HG03066 (cell line): ENCODE data around the gene ITGB2.

Experiments
- ATAC-seq: cut with Tn5 transposase; IDR thresholded peaks from one replicate; pipeline ENCODE4 v1.9.1; 2021; ENCODE audit warnings: low read depth; ENCODE audit not compliant: unreplicated experiment

Gene ITGB2

DNA sequence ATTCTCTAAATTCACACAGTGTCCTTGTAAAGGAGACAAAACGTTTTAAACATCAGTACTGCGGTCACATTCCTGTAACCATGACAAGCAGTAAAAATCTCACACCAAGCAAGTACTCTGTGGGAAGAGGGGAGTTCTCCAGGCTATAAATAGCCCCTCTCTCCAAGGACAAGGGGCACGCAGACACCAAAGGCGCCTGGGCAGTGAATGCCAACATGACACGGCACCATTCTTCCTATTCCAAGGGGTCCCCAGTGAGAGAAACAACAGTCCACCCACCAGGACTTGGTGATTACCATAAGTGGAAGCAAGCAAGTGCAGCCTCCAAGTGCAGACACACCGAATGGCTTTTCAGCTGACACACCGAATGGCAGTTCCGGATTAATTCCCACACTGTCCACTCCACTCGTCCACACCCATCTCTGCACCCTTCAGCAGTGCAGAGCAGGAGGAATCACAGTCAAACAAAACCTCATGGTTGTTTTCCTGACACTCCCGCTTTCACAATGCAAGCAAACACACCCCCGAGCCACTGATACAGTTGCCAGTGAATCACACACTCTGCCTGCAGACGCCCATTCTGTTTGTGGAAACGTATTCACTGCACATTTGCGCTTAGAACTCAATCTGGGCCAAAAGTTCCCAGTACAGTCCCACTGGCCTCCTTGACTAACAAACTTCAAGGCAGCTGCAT is 49.0 kb downstream of the ITGB2 start:
- ATAC-seq: no peak

GRCh38 chr21:44870748-44871495 is 49.8 kb downstream of the ITGB2 start:
- ATAC-seq: no peak

DNA sequence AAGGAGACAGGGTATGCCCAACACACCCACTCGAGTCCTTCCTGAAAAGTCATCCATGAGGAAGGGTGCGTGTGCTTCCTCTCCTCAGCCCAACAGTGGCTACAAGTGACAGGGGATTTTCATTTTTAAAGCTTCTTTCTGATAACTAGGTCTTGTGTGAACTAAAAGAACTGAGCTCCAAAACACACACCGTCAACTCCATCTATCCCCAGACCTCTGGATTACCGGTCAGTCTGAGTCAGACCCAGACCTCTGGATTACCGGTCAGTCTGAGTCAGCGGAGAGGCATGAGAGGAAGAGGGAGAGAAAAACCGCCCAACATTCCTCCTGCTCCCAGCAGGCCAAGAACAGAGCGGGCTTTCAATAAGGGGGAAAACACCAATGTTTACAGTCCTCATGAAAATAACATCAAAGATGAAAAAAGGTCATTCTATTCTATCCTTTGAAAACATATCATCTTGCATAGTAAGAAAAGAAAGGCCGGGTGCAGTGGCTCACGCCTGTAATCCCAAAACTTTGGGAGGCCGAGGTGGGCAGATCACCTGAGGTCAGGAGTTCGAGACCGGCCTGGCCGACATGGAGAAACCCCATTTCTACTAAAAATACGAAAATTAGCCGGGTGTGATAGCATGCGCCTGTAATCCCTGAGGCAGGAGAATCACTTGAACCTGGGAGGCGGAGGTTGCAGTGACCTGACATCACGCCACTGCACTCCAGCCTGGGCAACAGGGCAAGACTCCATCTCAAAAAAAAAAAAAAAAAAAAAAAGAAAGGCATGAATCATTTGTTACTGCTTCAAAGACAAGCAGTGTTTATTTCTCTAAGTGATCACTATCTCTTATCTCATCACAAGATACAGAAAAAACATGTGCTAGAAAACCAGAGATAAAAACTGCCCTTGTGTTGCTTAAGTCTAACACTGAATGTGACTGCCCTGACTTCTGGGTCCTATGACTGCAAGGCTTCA is 50.6 kb downstream of the ITGB2 start:
- no peak for ATAC-seq

GRCh38 chr21:44868707-44869106 is 52.0 kb downstream of the ITGB2 start:
- ATAC-seq: no peak

- no peak for ATAC-seq
Observed at GRCh38 chr21:44867999-44868700, 52.5 kb downstream of the ITGB2 start.

DNA sequence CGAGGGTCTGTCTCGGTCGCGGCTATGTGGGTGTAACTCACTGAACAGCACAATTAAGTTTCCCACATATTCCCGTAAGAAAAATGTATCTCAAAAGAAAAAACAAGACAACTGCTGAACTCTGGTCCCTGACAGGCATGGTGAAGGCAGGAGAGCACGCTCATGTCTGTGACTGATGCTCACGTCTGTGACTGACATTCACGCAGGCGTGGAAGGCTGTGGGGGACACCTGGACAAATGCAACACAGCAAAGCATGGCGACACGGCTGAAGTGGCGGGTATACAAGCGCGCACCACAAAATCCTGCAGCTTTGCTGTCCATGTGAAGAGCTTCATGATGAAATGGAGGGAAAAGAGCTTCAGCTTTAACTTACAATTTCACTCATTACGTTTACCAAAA is 53.2 kb downstream of the ITGB2 start:
- ATAC-seq: no peak

- no peak for ATAC-seq
Observed at GRCh38 chr21:44866780-44867179, 53.9 kb downstream of the ITGB2 start.

DNA sequence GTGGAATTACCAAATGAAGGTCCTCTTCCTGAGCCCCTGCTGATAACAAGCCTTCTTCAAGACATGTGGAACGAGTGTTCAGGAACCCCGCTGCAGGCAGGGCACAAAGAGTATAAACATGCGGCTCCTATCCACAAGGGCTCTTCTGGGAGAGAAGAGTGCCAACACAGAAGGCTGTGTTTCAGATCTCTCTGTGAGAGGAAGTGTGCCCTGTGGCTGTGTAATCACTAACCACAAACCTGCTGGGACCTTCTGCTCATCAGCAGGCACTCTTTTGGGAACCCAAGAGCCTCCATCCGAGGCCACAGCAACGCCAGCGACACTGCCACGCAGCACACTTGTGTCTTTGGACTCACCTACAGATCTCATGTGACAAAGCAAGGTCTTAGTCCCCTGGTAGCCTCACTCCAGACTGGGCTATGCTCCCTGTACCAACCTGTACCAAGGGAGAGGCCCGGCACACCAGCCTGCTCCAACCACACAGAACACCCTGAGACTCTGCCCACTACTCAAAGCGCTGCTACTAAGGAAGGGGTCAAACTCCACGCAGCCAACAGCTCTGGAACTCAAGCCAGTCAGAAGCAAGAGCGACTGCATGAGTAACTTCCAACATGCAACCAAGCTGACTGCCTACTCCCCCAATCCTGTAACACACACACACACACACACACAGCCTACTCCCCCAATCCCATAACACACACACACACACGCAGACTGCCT is 55.0 kb downstream of the ITGB2 start:
- no peak for ATAC-seq

DNA sequence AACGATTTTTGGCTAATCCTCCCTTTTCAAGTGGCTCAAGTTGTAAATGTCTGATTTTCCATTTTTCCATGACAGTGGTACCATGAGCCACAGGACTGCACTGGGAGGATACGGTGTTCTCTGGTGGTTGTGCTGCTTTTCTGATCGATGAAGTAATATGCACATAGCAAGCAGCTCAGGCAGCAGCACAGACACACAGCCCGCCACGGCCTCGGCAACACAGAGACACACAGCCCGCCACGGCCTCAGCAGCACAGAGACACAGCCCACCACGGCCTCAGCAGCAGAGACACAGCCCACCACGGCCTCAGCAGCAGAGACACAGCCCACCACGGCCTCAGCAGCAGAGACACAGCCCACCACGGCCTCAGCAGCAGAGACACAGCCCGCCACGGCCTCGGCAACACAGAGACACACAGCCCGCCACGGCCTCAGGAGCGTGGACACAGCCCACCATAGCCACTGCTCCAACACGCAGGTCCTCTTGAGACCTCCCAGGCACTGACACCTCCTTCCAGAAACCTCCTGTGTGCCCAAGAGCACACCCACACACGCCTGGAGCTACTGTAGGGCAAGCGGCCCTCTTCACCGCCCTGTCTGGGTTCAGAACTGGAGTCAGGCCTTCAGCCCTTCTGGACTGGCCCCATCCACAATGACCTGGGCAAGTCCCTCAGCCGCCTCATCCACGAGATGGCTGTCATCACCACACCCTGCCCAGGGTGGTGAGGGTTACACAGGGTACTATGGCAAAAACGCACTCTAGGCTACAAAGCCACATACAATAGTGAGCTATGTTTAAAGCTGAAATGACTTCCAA is 57.6 kb downstream of the ITGB2 start:
- no peak for ATAC-seq

GRCh38 chr21:44858791-44859190 is 61.9 kb downstream of the ITGB2 start:
- ATAC-seq: no peak

DNA sequence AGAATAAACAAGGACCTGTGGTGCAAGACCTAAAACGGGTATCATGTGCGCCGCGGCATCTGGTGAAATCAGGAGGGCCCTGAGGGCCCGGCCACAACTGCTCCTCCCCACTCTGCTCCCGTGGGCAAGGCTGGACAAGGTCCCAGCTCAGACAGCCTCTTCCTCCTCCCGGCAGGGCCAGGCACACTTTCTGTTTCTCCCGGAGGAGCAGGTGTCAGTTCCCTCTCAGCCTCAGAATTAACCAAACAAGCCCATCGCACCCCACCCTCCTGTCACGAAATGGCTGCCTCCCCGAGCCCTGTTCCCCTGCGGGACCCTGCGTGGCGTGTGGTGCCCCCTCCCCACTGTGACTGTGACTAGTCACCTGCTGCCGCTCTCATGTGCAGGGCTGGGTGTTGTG is 62.4 kb downstream of the ITGB2 start:
- no peak for ATAC-seq

DNA sequence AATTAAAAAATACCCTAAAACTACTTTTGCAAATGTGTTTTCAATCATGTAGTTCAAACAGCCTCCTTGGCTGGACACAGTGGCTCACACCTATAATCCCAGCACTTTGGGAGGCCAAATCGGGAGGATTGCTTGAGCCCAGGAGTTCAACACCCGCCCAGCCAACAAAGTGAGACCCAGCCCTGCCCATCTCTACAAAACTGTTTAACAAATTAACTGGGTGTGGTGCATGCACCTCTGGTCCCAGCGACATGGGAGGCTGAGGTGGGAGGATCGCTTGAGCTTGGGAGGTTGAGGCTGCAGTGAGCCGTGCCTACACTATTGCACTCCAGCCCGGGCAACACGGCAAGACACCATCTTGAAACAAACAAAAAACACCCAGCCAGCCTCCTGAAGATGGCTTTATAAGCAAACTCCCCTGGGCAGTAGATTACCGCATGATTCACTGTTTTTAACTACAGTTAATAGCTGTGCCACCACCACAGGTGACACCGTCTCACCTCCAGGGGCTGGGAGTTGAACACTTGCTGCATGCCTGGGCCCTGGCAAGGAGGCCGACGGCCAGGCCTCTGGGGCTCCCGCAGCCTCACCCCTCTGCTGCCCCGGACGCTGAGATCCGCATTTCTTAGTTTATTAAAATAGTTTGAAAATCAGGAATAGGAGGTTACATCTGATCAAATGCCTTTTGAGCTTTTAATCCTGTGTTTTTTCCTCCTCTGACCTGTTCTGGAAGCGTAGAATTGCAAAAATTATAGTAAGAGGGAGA is 63.4 kb downstream of the ITGB2 start:
- ATAC-seq: no peak

DNA sequence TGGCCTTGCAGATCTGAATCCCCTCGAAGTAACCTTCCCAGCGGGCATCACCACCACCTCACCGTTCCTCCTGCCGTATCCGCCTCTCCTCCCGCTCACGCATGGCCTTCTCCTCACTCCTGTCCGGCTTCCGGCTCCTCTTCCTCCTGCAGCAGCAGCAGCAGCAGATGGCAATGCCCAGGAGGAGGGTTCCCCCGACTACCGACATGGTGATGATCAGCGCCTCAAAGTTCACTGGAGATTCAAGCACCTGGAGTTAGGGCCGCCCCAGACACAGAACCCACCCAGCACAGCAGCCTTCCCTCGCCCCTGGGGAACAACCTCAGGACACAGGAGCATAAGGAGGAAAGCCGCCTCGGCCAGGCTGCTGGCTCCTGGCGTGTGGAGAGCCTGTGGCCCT is 64.6 kb downstream of the ITGB2 start:
- ATAC-seq: no peak

GRCh38 chr21:44855572-44855971 is 65.1 kb downstream of the ITGB2 start:
- no peak for ATAC-seq

DNA sequence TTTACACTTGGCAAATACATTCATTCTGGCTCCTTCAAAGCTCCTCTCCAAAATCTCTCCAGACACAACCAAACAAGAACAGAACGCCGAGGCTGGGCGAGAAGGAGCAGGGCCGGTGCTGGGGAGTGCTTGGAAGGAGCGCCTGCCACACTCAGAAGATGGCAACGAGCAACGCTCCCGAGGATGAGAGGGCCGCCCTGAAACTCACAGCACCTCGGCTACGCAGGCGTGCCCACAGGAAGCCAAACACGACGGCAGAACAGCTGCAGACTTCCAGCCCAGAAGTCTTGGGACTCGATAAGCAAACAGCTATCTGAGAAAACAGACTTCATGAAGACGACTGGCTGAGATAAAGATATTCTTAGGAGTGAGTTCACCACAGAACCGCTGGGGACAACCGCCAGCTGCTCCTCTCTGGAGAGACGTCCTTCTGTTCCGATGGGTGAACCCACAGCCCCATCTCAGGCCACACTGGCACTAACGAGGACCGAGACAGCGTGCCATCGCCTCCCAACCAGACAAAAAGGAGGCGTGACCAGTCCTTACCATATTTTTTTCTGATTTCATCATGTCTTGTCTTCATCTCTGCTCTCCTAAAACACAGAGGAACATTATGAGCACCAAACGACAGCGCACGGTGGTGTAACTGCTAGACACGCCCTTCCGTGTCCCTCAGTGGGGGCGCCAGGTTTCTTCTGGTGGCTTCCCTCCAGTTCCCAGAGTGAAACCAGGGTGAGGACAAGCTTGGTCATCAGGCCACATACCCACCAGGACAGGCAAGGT is 65.8 kb downstream of the ITGB2 start:
- ATAC-seq: no peak

DNA sequence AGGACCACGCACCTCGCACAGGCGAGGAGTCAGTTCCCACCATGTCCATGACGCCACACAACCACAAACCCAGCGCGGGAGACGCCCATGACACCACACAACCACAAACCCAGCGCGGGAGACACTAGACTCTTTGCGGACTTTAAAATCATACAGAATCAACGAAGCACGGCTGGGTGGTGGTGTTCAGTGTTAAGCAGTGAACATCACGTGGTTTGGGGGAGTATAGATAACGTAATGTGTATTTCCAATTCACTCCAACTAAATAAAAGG is 66.4 kb downstream of the ITGB2 start:
- ATAC-seq: no peak

- ATAC-seq: no peak
Observed at GRCh38 chr21:44853601-44854390, 66.9 kb downstream of the ITGB2 start.
